Liver (tissue), 3 donors: ENCODE data around the gene WDR86.

Experiments used
- ATF3 ChIP-seq: IDR thresholded peaks from 2 replicates; pipeline ENCODE4 v1.6.1; 2016; ENCODE audit warnings: antibody characterized with exemption
- FOXA2 ChIP-seq: IDR thresholded peaks from 2 replicates; pipeline ENCODE4 v1.6.1; 2016; ENCODE audit warnings: antibody characterized with exemption
- GABPA ChIP-seq, 2 donors: IDR thresholded peaks in 1 of 2; conservative IDR thresholded peaks in 1 of 2; 2 replicates each; pipeline ENCODE4 v1.6.1; 2016; ENCODE audit warnings: antibody characterized with exemption in 2 of 2, mild to moderate bottlenecking in 1 of 2, moderate library complexity in 1 of 2
- HNF4A ChIP-seq, 2 donors: conservative IDR thresholded peaks; 2 replicates each; pipeline ENCODE4 v1.6.1; 2016; ENCODE audit warnings: antibody characterized with exemption in 2 of 2, mild to moderate bottlenecking in 2 of 2
- JUND ChIP-seq, 2 donors: IDR thresholded peaks; 2 replicates each; pipeline ENCODE4 v1.6.1; 2016; ENCODE audit warnings: antibody characterized with exemption in 2 of 2
- MAX ChIP-seq: IDR thresholded peaks from 2 replicates; pipeline ENCODE4 v1.6.1; 2016; ENCODE audit warnings: antibody characterized with exemption
- RAD21 ChIP-seq, 2 donors: IDR thresholded peaks; 2 replicates each; pipeline ENCODE4 v1.6.1; 2016; ENCODE audit warnings: antibody characterized with exemption in 2 of 2, mild to moderate bottlenecking in 2 of 2
- RXRA ChIP-seq, 2 donors: IDR thresholded peaks; 2 replicates each; pipeline ENCODE4 v1.6.1; 2017 to 2018; ENCODE audit warnings: antibody characterized with exemption in 2 of 2, mild to moderate bottlenecking in 1 of 2
- SP1 ChIP-seq: IDR thresholded peaks from 2 replicates; pipeline ENCODE4 v1.6.1; 2018; ENCODE audit warnings: antibody characterized with exemption, mild to moderate bottlenecking
- TAF1 ChIP-seq: conservative IDR thresholded peaks from 2 replicates; pipeline ENCODE4 v1.6.1; 2016; ENCODE audit warnings: antibody characterized with exemption, mild to moderate bottlenecking
- YY1 ChIP-seq: IDR thresholded peaks from 2 replicates; pipeline ENCODE4 v1.6.1; 2016; ENCODE audit warnings: antibody characterized with exemption, mild to moderate bottlenecking
- ZBTB33 ChIP-seq: IDR thresholded peaks from 2 replicates; pipeline ENCODE4 v1.6.1; 2016; ENCODE audit warnings: antibody characterized with exemption
- TF ChIP-seq, protein P1 (sequence below): fragments of 150-350 bp; IDR thresholded peaks from 2 replicates; pipeline ENCODE4 v1.5.1; 2017; ENCODE audit warnings: improper control_type of control experiment, low read depth, low read length; ENCODE audit not compliant: missing input control
- TF ChIP-seq, protein P2 (sequence below): IDR thresholded peaks from 2 replicates; pipeline ENCODE4 v1.6.1; 2016; ENCODE audit warnings: antibody characterized with exemption, mild to moderate bottlenecking
- donor health status: healthy.
- donor health status: healthy.

DNA sequence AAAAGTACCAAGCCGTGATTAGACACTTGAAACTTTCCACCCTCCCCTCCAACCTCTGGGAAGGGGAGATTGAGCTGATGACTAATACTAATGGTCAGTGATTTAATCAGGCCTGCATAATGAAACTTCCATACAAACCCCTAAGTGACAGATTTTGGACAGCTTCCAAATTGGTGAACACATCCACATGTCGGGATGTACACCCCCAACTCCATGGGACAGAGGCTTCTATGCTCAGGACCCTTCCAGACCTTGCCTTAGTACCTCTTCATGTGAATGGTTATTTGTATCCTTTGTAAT, 63.4 kb downstream of the WDR86 start:
- no peak for TF ChIP-seq RXRA (IDR thresholded peaks at IDR 0.05)
- TF ChIP-seq, protein P1, sequence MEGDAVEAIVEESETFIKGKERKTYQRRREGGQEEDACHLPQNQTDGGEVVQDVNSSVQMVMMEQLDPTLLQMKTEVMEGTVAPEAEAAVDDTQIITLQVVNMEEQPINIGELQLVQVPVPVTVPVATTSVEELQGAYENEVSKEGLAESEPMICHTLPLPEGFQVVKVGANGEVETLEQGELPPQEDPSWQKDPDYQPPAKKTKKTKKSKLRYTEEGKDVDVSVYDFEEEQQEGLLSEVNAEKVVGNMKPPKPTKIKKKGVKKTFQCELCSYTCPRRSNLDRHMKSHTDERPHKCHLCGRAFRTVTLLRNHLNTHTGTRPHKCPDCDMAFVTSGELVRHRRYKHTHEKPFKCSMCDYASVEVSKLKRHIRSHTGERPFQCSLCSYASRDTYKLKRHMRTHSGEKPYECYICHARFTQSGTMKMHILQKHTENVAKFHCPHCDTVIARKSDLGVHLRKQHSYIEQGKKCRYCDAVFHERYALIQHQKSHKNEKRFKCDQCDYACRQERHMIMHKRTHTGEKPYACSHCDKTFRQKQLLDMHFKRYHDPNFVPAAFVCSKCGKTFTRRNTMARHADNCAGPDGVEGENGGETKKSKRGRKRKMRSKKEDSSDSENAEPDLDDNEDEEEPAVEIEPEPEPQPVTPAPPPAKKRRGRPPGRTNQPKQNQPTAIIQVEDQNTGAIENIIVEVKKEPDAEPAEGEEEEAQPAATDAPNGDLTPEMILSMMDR, result no peak
- no peak for TF ChIP-seq MAX
- TF ChIP-seq GABPA (IDR thresholded peaks at IDR 0.05 in 1 of 2, conservative IDR thresholded peaks at IDR 0.05 in 1 of 2), result no peak
- no peak for TF ChIP-seq SP1
- no peak for TF ChIP-seq ATF3
- no peak for TF ChIP-seq FOXA2
- TF ChIP-seq ZBTB33, result no peak
- TF ChIP-seq, protein P2, sequence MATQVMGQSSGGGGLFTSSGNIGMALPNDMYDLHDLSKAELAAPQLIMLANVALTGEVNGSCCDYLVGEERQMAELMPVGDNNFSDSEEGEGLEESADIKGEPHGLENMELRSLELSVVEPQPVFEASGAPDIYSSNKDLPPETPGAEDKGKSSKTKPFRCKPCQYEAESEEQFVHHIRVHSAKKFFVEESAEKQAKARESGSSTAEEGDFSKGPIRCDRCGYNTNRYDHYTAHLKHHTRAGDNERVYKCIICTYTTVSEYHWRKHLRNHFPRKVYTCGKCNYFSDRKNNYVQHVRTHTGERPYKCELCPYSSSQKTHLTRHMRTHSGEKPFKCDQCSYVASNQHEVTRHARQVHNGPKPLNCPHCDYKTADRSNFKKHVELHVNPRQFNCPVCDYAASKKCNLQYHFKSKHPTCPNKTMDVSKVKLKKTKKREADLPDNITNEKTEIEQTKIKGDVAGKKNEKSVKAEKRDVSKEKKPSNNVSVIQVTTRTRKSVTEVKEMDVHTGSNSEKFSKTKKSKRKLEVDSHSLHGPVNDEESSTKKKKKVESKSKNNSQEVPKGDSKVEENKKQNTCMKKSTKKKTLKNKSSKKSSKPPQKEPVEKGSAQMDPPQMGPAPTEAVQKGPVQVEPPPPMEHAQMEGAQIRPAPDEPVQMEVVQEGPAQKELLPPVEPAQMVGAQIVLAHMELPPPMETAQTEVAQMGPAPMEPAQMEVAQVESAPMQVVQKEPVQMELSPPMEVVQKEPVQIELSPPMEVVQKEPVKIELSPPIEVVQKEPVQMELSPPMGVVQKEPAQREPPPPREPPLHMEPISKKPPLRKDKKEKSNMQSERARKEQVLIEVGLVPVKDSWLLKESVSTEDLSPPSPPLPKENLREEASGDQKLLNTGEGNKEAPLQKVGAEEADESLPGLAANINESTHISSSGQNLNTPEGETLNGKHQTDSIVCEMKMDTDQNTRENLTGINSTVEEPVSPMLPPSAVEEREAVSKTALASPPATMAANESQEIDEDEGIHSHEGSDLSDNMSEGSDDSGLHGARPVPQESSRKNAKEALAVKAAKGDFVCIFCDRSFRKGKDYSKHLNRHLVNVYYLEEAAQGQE, result no peak
- no peak for TF ChIP-seq TAF1
- no peak for TF ChIP-seq RAD21 (IDR thresholded peaks at IDR 0.05)
- no peak for TF ChIP-seq JUND (IDR thresholded peaks at IDR 0.05)
- TF ChIP-seq HNF4A (conservative IDR thresholded peaks at IDR 0.05), result no peak
- TF ChIP-seq YY1, result no peak
